ENCODE results near the gene NNAT. TPM values are rescaled to one million over a fixed set of nuclear protein-coding genes. Genes with fewer than 3 reads are reported as not detected.

The NNAT gene
- total and polyA plus RNA-seq, 7 donors, result 7.8 to 125 (median 85.8) TPM; not detected in 1

DNA sequence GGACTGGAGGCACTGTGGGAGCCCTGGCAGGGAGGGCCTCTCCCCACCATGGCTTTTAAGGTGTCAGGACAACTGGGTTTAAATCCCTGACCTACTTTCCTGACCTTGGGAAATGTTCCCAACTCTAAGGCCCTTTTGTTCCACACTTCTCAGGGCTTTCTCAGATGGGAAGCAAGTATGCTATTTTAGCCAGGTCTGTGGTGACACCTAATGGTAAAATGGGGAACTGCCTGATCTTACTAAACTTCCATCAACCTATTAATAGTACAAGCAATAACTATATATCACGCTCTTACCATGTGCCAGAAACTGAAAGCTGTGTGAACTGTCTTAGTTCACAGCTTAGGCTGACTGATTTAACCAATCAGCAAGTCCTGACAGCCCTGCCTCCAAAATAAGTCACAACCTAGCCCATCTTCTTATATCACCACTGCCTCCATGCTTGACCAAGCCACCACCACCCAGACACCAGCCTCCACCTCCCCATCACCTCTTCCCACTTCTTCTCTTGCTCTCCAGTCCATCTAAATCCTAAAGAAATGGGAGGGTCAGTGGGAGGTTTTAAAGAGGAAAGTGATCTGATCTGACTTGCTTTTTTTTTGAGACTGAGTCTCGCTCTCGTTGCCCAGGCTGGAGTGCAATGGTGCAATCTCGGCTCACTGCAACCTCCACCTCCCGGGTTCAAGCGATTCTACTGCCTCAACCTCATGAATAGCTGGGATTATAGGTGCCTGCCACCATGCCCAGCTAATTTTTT lies 13.5 kb downstream of the NNAT start:
- Histone ChIP-seq H3K9me3 (no peaks in the 10 kb centered on the region), H3K36me3 (no peaks in the 10 kb centered on the region), H3K4me1 (peaks cover 0 to 9% (median 7%) of the 10 kb centered on the region in 4 donors), H3K27me3 (no peaks in the 10 kb centered on the region), H3K4me3 (no peak overlapping the region), H3K27ac (peak overlapping the region in 3 of 4 donors; percentile 11 to 39 (median 27))
- TF ChIP-seq, protein P1, sequence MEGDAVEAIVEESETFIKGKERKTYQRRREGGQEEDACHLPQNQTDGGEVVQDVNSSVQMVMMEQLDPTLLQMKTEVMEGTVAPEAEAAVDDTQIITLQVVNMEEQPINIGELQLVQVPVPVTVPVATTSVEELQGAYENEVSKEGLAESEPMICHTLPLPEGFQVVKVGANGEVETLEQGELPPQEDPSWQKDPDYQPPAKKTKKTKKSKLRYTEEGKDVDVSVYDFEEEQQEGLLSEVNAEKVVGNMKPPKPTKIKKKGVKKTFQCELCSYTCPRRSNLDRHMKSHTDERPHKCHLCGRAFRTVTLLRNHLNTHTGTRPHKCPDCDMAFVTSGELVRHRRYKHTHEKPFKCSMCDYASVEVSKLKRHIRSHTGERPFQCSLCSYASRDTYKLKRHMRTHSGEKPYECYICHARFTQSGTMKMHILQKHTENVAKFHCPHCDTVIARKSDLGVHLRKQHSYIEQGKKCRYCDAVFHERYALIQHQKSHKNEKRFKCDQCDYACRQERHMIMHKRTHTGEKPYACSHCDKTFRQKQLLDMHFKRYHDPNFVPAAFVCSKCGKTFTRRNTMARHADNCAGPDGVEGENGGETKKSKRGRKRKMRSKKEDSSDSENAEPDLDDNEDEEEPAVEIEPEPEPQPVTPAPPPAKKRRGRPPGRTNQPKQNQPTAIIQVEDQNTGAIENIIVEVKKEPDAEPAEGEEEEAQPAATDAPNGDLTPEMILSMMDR (IDR thresholded peaks at IDR 0.05), result peak; percentile 77 to 93 (median 81)
- TF ChIP-seq EP300 (IDR thresholded peaks at IDR 0.05) (no peak), POLR2AphosphoS5 (IDR thresholded peaks at IDR 0.05) (no peak), POLR2A (IDR thresholded peaks at IDR 0.05) (no peak)
- no peak for DNase-seq
- 68 to 74% methylated on average over 6 of the region's 6 CpGs for WGBS, 2 donors
- intact Hi-C loops (cut with DNase I), result loop anchor here (1.0 to 5.0 kb wide), 2 partner anchors 265 to 332 kb away; no protein-coding TSS in a partner anchor

DNA sequence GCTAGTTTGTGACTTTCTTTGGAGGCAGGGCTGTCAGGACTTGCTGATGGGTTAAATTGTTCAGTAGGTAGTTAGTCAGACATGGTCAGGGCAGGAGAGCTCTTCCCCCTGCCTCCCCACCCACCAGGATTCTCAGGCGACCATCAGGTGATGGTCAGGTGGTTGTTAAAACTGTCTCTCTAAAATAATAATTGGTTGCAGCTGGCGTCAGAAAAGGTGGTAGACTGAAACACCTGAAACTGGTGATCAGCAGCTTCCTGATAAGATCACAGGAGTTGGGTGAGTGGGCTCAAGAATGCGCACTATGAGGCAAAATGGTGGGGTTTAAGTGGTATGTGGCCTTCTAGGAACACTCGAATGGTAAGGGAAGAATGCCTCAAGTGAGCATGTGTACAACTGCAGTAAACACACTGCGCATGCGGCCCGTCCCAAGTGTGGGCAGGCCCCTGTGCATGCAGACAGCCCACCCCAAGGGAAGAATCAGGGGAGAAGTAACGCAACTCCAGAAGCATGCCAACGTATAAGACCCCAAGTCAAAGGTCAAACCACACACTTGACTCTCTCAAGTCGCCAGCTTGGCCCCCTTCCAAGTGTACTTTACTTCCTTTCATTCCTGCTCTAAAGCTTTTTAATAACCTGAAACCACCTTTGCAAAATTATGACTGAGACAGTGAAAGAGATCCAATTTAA lies 14.5 kb downstream of the NNAT start:
- no peak overlapping the region for H3K4me3 ChIP-seq
- H3K27me3 ChIP-seq, result no peaks in the 10 kb centered on the region
- no peak for TF ChIP-seq EP300 (IDR thresholded peaks at IDR 0.05)
- no peak for TF ChIP-seq POLR2AphosphoS5 (IDR thresholded peaks at IDR 0.05)
- TF ChIP-seq, protein P1 (IDR thresholded peaks at IDR 0.05), result no peak
- no peak for TF ChIP-seq POLR2A (IDR thresholded peaks at IDR 0.05)
- DNase-seq, result no peak
- 25 to 57% methylated on average over 10 of the region's 10 CpGs for WGBS, 2 donors
- H3K36me3 ChIP-seq, result no peaks in the 10 kb centered on the region
- H3K4me1 ChIP-seq, result peaks cover 0 to 9% (median 7%) of the 10 kb centered on the region in 4 donors
- H3K9me3 ChIP-seq, result no peaks in the 10 kb centered on the region
- H3K27ac ChIP-seq, result no peak overlapping the region
- intact Hi-C loops (cut with DNase I), result no loop called here

DNA sequence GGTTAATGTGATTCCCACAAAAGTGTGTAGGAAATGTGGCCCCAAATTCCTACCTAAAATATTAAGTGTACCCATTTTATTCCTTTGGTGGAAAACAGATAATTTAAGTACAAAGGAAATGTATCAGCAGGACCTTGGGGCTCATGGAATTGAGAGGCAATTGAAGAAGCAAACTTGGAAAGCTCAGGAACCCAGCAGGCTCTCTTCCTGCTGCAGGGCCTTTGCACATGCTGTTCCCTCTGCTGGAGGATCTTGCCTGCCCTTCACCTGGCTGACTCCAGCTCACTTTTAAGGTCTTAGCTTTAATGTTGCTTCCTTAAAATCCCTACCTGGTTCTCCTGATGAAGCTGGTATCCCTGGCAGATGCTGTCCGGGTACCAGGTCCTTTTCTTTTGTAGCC lies 16.5 kb downstream of the NNAT start:
- Histone ChIP-seq H3K4me1 (peaks cover 0 to 9% (median 7%) of the 10 kb centered on the region in 4 donors), H3K27ac (no peak overlapping the region), H3K9me3 (no peaks in the 10 kb centered on the region), H3K27me3 (no peaks in the 10 kb centered on the region), H3K36me3 (no peaks in the 10 kb centered on the region), H3K4me3 (no peak overlapping the region)
- WGBS, 2 donors, result 95 to 100% methylated on average over 1 of the region's 1 CpG
- DNase-seq, result no peak
- TF ChIP-seq, protein P1 (IDR thresholded peaks at IDR 0.05), result no peak
- no peak for TF ChIP-seq POLR2A (IDR thresholded peaks at IDR 0.05)
- no peak for TF ChIP-seq EP300 (IDR thresholded peaks at IDR 0.05)
- TF ChIP-seq POLR2AphosphoS5 (IDR thresholded peaks at IDR 0.05), result no peak
- intact Hi-C loops (cut with DNase I), result no loop called here

DNA sequence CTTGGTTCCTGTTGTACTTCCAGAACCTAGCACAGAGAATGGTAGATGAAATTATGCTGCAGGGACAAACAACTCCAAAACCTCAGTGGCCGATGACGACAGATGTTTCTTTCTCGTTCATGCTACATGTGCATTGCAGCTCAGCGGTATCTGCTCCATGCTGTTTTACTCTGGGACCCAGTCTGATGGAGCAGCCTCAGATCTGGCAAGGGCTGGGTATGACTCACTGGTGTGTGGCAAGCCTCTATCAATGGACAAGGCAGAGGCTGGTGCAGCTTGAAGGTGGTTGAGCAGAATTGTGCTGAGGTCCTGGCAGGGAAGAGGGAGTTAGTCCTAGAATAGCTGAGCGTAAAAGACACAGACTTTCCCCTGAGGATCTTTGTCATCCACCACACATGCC lies 17.0 kb downstream of the NNAT start:
- intact Hi-C loops (cut with DNase I), result no loop called here
- 95 to 96% methylated on average over 5 of the region's 5 CpGs for WGBS, 2 donors

More for the DNA sequence above, 17.0 kb downstream of the NNAT start:
- Histone ChIP-seq H3K27ac (no peak overlapping the region), H3K4me1 (peaks cover 0 to 9% (median 7%) of the 10 kb centered on the region in 4 donors), H3K4me3 (no peak overlapping the region), H3K27me3 (no peaks in the 10 kb centered on the region), H3K36me3 (no peaks in the 10 kb centered on the region), H3K9me3 (no peaks in the 10 kb centered on the region)
- TF ChIP-seq, protein P1 (IDR thresholded peaks at IDR 0.05), result no peak
- no peak for DNase-seq

All from sigmoid colon (tissue), 7 donors.